HG03571 (cell line): Measurements from ENCODE around the gene PKHD1.

Experiments used
- ATAC-seq: cut with Tn5 transposase; IDR thresholded peaks from one replicate; pipeline ENCODE4 v1.9.1; 2021; ENCODE audit not compliant: unreplicated experiment

The PKHD1 gene

DNA sequence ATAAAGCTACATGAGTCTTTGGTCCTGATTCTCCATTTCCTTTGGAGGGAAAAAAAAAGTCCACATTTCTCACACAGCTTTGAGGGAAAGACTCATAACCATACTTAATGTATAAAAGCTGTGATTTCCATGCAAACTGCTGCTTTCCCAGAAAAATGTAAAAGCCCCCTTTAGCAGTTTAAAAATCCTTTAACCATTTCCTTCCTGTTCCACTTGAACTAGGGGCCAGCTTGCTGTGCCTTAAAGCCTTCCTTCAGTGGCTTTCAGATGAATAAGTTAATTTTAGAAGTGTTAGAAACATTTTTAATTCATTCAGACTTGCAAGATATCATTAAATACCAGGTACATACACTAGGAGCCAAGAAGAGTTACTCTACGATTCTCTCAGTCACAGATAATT lies 273.5 kb downstream of the PKHD1 start:
- no peak for ATAC-seq

DNA sequence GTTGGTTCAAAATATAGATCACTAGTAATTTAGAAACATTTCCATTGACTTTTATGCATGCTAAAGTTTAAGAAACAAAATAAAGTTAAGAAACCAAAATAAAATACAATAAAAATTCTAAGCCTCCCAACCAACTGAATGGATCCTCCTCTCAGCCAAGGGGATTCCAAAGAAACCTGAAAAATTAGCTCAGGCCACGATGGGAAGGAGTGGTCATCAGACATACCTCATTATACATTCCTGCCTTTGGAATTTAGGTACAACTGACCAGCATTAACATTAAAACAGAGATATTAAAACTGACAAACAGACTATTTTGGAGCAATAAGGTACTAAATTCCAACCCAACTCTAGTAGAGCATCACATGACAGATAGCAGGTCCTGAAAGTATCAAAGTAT lies 275.2 kb downstream of the PKHD1 start:
- ATAC-seq, result no peak

DNA sequence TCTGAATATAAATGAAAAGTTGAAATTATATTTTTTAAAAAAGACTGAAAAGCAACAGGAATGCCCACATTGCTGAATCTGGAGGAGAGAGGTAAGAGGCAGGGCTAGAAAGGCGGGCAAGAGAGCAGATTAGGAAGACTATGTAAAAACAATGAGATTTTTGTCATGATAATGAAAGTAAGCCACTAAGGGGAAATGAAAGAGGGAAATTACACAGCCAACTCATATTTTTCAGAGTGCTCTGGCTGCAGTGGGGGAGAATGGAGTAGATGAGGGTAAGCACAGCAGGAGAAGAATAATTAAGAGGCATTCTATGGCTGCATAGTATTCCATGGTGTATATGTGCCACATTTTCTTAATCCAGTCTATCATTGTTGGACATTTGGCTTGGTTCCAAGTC lies 281.9 kb downstream of the PKHD1 start:
- peak; percentile 95 for ATAC-seq

DNA sequence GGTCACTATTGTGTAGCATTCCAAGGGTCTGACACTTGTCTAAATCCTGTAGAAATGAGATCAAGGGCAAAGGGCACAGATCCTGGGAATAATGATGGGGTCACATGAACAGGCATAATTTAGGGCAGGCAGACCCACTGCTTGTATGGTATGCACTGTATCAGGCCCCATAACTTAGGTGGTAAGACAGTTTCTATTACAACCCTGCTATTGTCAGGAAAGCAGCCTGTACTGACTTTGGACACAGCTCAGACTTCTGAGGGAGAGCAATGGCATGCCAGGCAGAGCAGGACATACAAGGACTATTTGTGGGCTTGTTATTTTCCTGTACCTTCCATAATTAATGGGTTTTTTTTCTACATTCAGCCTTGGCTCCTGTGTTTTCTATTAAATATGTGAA lies 286.8 kb downstream of the PKHD1 start:
- ATAC-seq, result no peak

DNA sequence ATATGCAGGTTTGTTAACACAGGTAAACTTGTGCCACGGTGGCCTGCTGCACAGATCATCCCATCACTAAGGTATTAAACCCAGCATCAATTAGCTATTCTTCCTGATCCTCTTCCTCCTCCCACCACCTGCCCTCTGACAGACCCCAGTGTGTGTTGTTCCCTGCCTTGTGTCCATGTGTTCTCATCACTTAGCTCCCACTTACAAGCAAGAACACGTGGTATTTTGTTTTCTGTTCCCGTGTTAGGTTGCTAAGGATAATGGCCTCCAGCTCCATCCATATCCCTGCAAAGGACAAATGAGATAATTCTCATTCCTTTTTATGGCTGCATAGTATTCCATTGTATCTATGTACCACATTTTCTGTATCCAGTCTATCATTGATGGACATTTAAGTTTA lies 294.0 kb downstream of the PKHD1 start:
- ATAC-seq, result no peak

DNA sequence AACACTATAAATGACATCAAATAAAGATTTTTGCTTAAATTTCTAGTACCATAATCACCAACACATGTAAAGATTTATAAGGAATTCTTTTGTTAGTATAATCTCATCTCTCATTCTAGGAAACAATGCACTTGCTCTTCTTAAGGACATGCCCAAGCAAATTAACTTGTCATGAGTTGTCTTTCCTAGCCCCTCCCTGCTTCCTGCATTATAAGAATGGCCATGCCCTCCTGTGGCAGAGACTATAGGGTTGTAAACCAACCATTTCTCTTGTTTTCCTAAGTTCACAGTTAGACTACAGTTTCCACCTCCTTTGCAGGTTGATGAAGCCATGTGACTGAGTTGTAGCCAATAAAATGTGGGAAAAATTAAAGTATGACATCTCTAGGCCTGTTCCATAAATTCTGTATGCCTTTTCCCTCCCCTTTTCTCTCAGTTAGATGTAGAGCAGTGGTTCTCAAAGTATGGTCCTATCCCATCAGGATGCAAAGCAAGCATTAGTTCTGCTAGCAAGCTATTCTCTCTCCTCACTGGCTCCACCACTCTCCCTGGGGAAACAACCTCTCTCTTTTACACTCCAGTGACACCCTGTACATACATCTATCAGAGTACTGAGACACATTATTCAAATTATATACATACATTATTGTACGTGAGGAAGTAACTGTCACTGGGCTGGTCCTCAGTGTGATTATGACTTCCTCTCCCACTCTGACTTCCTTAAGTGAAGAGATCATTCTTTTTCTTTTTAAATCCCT lies 295.0 kb downstream of the PKHD1 start:
- ATAC-seq, result no peak

DNA sequence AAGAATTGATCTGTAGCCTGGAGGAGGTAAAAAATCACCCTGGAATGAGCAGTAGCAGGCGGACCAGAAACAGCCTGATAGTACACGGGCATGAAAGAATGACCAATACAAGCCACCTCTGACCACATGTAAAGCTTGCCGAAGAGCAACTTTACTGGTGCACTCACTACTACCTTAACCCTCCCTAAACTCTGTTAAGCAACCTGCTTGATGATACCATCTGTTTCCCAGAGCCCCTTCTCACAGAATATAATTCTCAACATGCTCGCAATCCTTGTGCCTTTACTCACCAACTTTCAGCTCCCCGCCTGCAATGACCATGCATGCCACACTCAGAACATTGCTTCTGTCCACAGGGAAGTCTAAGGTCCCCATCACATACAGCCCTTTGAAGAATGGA lies 296.5 kb downstream of the PKHD1 start:
- ATAC-seq, result no peak

DNA sequence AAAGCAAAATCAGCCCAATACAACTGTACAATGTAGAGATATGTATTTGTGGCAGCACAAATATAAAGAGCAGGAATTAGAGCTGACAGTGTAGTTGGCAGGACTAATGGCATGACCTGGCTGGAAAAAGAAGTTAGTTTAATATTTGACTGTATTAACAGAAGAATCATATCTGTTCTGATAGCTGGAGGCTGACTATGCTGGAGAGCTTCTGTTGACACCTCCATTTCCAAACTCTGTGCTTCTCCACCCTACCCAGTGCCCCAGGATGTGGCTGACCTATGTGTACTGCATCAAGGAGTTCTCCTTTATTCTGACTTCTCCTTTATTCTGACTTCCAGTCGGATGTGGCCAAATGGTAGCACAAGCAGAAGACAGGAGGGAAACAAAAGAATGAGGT lies 299.3 kb downstream of the PKHD1 start:
- ATAC-seq, result no peak

DNA sequence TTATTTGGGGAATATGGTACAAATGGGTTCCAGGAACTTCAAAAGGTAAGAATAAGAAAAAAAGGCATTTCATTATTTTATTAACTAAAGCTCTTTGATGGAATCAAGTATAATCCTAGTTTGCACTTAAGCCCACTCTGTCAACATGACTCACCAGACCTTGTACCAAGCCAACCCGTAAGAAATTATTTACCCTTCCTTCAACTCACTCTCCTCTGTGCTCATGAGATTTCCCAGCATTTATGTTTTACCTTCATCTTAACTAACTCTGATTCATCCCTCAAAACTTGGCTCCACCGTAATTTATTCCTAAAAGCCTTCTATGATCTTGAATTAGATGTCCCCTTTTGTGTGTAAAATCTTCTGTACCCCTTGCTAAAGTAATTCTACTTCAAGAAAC lies 308.7 kb downstream of the PKHD1 start:
- ATAC-seq, result no peak

DNA sequence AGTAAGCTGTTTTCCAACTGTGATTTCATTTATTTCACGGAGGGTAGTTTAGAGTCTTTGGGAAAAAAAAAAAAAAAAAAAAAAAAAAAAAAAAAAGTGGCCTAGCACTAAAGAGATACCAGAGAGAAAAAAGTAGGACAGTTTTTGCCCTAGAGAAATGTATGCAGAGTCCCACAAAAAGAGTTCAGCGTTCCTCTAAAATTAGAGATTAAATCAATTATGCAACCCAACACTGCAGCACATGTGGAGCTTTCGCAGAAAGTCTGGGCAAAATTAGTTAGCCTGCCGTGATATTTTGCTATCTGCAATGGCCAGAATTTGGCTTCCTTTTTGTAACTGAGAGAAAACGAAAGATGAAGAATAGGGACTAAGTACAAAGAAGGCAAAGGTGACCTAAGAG lies 309.8 kb downstream of the PKHD1 start:
- ATAC-seq, result no peak

DNA sequence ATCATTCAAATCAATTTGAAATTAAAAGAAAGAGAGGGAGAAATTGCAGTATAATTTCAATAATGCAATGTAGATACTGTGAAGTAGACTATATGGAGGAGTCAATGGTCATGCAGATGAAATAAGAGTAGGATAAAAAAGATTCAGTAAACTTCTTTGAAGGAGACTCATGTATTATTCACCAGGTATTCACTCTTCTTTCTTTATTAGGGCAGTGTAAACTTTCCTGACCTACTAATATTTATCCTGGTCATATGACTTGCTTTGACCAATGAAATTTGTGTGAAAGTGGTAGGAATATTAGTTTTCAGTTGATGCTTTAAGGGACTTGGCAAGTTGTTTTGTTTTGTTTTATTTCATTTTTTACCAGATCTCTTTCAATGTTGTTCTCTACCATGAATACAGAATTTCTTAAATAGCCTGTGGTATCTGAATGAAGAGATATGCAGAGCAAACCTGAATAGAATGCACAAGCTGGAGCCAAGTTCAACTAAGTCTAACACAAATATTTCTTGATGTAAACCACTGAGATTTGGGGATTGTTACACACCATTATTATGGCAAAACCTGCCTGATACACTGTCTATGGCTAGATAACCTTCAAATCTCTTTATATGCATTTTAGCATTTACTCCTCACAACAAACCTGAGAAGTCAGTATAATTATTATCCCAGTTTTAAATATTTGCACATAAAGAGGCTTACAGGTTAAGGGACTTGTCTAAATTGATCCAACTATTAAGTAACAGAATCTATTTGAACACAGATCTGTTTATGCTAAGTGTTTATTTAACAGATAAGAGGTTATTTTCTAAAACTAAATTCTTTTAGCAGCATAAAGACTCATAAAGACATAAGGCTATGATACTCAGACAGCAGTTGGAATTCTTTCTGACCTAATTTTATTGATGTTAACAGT lies 311.2 kb downstream of the PKHD1 start:
- no peak for ATAC-seq

DNA sequence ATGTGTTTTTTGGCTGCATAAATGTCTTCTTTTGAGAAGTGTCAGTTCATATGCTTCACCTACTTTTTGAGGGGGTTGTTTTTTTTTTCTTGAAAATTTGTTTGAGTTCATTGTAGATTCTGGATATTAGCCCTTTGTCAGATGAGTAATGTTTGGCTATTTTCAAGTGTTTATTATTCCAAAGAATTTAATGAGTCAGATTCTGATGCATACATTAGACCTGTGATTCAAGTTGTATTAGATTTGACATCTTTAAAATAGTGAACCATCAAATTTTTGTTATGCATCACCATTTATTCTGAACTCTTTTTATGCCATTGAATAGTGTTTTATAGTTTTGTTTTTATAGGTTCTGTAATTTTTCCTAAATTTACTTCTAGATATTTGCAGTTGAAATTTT lies 319.3 kb downstream of the PKHD1 start:
- ATAC-seq, result no peak

DNA sequence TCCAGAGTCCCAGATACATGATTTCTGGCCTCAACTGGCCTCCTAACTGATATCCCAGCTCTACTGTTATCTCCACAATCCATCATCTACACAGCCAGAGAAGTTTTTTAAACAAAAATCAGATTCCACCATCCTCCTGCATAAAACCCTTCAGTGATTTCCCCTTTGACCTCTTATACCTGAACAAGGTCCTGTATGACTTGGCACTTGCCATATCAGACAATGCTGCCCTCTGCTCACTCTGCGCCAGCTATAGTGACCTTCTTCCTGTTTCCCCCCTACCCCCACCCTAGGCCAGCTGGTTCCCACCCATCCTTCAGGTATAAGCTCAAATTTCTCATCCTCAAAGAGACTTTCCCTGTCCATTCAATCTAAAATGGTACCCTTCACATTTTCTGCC lies 322.2 kb downstream of the PKHD1 start:
- ATAC-seq, result no peak

DNA sequence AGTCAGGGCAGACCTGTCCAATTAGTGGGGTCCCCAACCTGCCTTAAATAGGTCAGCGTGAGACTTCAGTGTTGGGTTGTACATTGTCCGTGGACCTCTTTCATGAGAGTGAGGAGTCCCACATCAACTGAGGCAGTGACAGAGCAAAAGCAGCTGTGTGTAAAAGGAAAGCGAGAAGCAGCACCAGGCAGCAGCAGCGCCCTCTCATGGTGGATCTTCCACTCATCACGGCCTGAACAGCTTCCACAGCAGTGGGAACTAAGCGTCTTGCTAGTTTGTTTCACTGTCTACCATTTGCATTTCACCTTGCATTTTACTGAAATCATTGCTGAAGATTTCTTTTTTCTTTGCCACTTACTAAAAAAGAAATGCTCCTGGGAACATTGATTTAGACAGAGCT lies 333.8 kb downstream of the PKHD1 start:
- ATAC-seq, result no peak

DNA sequence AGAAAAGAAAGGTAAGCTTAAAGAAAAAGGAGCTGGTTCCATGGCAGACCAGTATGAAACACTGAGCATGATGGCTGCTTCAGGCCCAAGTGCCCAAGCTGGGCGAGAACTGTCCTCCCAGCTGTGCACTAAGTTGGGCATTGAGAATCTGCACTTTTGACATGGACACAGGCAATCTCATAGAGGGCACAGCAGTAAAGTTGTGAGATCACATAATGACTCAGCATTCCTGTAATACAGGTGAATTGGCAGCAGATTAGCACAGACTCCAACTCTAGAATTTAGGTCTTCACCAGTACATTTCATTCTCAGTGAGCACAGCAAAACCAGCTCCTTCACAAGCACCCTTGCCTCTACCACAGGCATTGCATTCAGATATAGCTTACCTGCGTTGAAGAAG lies 343.4 kb downstream of the PKHD1 start:
- no peak for ATAC-seq

DNA sequence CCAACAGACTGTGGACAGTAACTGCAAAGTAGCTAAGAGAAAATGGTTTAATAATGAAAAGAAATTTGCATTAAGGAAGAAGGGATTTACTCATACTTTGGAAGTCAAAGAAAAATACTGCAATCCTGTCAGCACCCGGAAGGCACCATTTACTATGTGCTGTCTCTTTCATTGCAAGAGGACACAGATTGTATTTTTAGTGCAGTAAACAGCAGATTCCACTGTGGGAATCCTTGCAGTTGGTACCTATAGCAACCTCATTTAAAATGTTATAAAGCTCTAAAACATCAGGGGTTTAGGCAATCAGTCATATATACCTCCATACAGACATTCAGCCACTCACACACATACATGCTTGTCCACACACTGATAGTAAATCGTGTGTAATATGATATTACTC lies 346.8 kb downstream of the PKHD1 start:
- ATAC-seq, result no peak

DNA sequence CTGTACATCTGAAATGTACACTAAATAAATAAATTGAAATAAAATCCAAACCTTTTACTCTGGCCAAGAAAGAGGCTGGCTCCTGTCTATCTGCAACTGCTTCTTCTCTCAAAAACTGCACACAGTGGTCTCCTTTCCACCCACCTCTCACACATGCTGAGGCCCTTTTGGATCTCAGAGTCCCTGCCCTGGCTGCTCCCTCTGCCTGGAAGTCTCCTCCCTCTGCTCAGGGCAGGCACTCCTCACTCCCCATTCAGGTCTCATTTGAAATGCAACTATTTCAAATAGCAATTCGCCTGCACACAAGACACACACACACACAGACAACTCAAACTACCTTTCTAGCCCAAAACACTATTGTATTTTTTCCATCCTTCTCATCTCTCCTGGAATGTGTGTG lies 348.8 kb downstream of the PKHD1 start:
- no peak for ATAC-seq

DNA sequence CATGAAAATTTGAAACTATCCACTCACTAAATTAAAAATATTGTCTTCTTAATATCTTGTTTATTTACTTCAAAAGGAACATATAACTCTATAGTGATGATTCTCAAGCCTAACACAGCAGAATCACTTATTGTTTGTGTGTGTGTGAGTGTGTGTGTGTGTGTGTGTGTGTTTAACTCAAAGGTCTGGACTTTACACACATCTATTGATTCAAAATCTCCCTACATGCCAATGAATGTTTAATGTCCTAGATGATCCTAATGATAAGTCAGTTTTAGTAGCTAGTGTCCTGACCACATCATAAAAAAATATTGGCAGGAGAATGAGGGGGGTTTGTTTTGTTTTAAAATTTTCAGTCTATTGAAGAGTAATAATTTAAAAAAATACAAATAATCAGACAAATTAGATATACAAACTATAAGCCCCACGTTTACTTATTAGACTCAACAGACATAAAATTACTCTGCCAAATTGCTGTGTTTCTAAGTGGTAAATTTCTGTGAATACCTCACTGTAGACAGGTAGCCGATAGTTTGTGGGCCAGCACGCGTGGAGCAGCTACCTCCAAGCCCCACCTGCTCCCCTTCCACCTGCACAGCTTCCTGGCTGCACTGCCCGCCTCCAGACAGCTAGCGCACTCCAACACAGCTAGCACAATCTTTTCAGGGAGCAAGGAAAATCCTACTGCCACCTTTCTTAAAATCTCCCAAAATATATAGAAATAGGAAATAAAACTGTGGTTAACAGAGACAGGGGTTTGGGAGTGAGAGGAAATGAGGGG lies 349.6 kb downstream of the PKHD1 start:
- ATAC-seq, result no peak

DNA sequence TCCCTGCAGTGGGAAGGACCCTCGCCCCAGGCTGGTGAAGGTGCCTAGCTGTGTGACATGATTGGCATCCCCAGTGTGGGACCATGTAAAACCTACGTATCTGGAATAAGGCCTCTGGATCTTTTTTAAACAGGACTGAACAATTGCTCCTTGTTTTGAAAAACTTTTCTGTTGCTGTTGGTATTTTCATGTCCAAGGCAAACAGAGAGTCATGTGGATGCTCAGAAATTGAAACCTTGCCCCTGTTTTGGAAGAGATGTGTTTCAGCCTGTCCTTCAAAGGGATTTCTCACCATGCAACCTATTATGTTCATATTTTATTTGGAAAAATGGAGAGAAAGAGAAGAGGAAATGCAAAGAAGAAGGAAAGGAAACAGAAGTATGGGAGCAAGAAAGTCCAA lies 362.3 kb downstream of the PKHD1 start:
- no peak for ATAC-seq

DNA sequence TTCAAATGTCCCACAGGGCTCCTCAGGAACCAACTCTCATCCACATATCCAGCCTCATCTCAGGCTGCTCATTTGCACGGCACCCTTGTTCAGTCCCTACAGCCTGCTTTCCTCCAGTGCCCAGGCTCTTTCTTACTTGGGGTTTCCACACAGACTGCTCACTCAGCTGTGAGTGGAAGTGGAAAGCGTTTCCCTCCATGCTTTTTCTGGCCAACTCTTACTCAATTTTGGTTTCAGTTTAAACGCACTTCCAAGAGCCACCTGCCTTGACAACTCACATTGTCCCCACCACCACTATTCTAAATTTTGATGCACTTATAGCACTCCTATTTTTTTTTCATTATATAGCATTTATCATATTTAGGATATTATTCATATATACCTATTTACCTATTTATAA lies 367.1 kb downstream of the PKHD1 start:
- no peak for ATAC-seq

DNA sequence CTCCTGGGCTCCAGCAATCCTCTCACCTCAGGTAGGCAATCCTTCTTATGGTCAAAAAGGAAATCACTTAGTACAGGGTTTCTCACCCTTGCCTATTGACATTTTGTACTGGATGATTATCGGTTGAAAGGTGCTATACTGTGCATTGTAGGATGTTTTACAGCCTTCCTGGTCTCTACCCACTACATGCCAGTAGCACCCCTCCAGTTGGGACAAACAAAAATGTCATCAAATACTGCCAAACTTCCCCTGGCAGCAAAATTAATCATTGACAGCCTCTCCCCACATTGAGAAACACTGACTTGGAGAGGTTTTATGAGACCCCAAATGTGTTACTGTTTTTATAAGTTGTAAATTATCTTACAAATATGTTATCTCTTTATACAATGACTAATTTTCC lies 368.1 kb downstream of the PKHD1 start:
- ATAC-seq, result no peak

DNA sequence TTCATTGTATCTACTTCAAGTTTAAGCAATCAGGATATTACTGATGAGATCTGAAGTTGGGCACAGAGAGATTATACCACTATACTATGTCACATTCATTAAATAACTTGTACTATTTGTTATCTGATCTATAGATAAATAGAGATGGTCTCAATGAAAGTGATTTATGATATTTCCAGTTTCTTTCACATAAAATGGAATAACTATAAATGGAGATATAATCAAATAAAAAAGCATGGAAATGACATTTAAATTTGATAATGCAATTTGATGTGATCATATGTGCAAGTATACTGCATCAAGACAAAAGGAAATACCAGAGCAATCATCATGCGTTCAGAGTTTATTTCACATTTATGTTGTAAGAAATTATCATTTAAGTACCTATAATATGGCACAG lies 368.9 kb downstream of the PKHD1 start:
- no peak for ATAC-seq
